K562 (cell line): ENCODE results near the gene TRIM26. TPM values are rescaled to one million over a fixed set of nuclear protein-coding genes. Genes with fewer than 3 reads are reported as not detected.

Source experiments
- ATAC-seq: fragments of 200-7000 bp; cut with Tn5 transposase; 3 replicates; pipeline ENCODE4 v1.9.1; 2020; ENCODE audit warnings: moderate library complexity
- BruUV-seq: library from RNA; stranded (reverse); fragments of 400-500 nt; replicated peaks from 2 replicates; lab custom pipeline; 2021; lab: Mats Ljungman, UMichigan
- CTCF ChIA-PET: fragments of 300-600 bp; formaldehyde crosslinking; extraction: SDS; loops from one replicate; lab custom pipeline; 2021; ENCODE audit warnings: low intra/inter-chr PET ratio; lab: Yijun Ruan, JAX
- POLR2A ChIA-PET: fragments of 300-600, 350-650 bp; sonication (Branson Sonifier 250); formaldehyde crosslinking; extraction: SDS; loops from one replicate; lab custom pipeline; 2021; ENCODE audit warnings: antibody characterized with exemption, inconsistent platforms; lab: Yijun Ruan, JAX
- DNase-seq, 4 experiments: peaks; one replicate each; pipeline versions ENCODE4 v3.0.0 to v3.0.0-alpha.2; 2011 to 2018; ENCODE audit warnings: low spot score in 3 of 4, mixed read lengths in 3 of 4; ENCODE audit errors: extremely low read depth in 1 of 4
- FAIRE-seq: peaks from 2 replicates; lab custom pipeline; 2011; peaks lifted over from hg19 to GRCh38; lab: Jason Lieb, UNC
- H2AFZ ChIP-seq: 2 replicates; pipeline ENCODE4 v1.6.0; 2011; ENCODE audit warnings: low read depth, low read length, control low read depth, inconsistent platforms
- H3K27ac ChIP-seq: fragments of 200-600 bp; 3 replicates; pipeline ENCODE4 v1.8.0; 2011; ENCODE audit warnings: low read depth, mild to moderate bottlenecking, control low read depth, inconsistent platforms, low read length, moderate library complexity, mixed read lengths; ENCODE audit errors: extremely low read depth
- H3K27me3 ChIP-seq, 2 experiments: fragments of 300-600 bp in 1 of 2; 2 replicates in 1 of 2; 3 replicates in 1 of 2; pipeline versions ENCODE4 v1.6.0 to v1.8.0; 2011; ENCODE audit warnings: inconsistent platforms in 2 of 2, low read length in 2 of 2, mild to moderate bottlenecking in 1 of 2, mixed read lengths in 1 of 2, moderate library complexity in 1 of 2; ENCODE audit not compliant: control insufficient read depth in 2 of 2, insufficient read depth in 2 of 2
- H3K36me3 ChIP-seq: fragments of 300-600 bp; 3 replicates; pipeline ENCODE4 v1.8.0; 2011; ENCODE audit warnings: mild to moderate bottlenecking, low read length, inconsistent platforms; ENCODE audit not compliant: control insufficient read depth, insufficient read depth
- H3K4me1 ChIP-seq, 2 experiments: fragments of 200-600 bp in 1 of 2; replicated peaks in 1 of 2; 2 replicates in 1 of 2; 3 replicates in 1 of 2; pipeline versions ENCODE4 v1.5.1 to v1.8.0; 2011; ENCODE audit warnings: inconsistent platforms in 2 of 2, low read length in 2 of 2, mild to moderate bottlenecking in 1 of 2, mixed read lengths in 1 of 2, moderate library complexity in 1 of 2; ENCODE audit not compliant: control insufficient read depth in 2 of 2, insufficient read depth in 2 of 2
- H3K4me2 ChIP-seq: 2 replicates; pipeline ENCODE4 v1.6.1; 2011; ENCODE audit warnings: low read length, control low read depth, inconsistent platforms, mixed read lengths; ENCODE audit not compliant: insufficient read depth
- H3K4me3 ChIP-seq: fragments of 200-600 bp; sonication (generic), shearing (Covaris generic); 2 replicates; pipeline ENCODE4 v1.5.1; 2016; ENCODE audit warnings: control low read depth, inconsistent platforms
- H3K79me2 ChIP-seq: fragments of 200-600 bp; 3 replicates; pipeline ENCODE4 v1.8.0; 2011; ENCODE audit warnings: low read length, inconsistent platforms; ENCODE audit not compliant: control insufficient read depth, insufficient read depth
- H3K9ac ChIP-seq, 2 experiments: 2 replicates each; pipeline versions ENCODE4 v1.6.0 to v1.6.1; 2011; ENCODE audit warnings: low read depth in 2 of 2, low read length in 2 of 2, control low read depth in 1 of 2, inconsistent platforms in 1 of 2, mild to moderate bottlenecking in 1 of 2, mixed read lengths in 1 of 2; ENCODE audit not compliant: insufficient read depth in 1 of 2
- H3K9me1 ChIP-seq: one replicate; pipeline ENCODE4 v1.6.0; 2011; ENCODE audit warnings: inconsistent platforms, mild to moderate bottlenecking, low read length, moderate library complexity; ENCODE audit not compliant: control insufficient read depth, insufficient read depth
- H3K9me3 ChIP-seq: replicated peaks from 2 replicates; pipeline ENCODE4 v1.5.1; 2011; ENCODE audit warnings: low read depth, low read length, inconsistent platforms; ENCODE audit not compliant: control insufficient read depth, insufficient read depth
- H4K20me1 ChIP-seq: replicated peaks from 2 replicates; pipeline ENCODE4 v1.6.1; 2011; ENCODE audit warnings: low read length, inconsistent platforms, mixed read lengths; ENCODE audit not compliant: control insufficient read depth, insufficient read depth
- ATF7 ChIP-seq: fragments of 450-650 bp; IDR thresholded peaks from 2 replicates; pipeline ENCODE4 v1.7.1; 2014; ENCODE audit warnings: mild to moderate bottlenecking, moderate library complexity
- HNRNPLL ChIP-seq: fragments of 200-400 bp; formaldehyde crosslinking; IDR thresholded peaks from 2 replicates; pipeline ENCODE4 v1.6.1; 2017; ENCODE audit warnings: low read length, low read depth, mild to moderate bottlenecking; ENCODE audit not compliant: poor library complexity, severe bottlenecking
- KAT7 ChIP-seq: sonication (generic); formaldehyde crosslinking; IDR thresholded peaks from 2 replicates; pipeline ENCODE4 v1.8.0; 2022; ENCODE audit warnings: missing genetic modification reagents, mild to moderate bottlenecking, borderline replicate concordance
- LEF1 ChIP-seq: fragments of 450-650 bp; IDR thresholded peaks from 2 replicates; pipeline ENCODE4 v1.6.1; 2016; ENCODE audit warnings: mild to moderate bottlenecking
- MAFF ChIP-seq: IDR thresholded peaks from 2 replicates; pipeline ENCODE4 v1.6.1; 2012; ENCODE audit warnings: low read length, improper control_type of control experiment
- MAFG ChIP-seq: fragments of 450-650 bp; conservative IDR thresholded peaks from 2 replicates; pipeline ENCODE4 v1.6.1; 2016; ENCODE audit warnings: missing genetic modification characterization, missing compliant biosample characterization
- MEIS2 ChIP-seq: fragments of 450-650 bp; IDR thresholded peaks from 2 replicates; pipeline ENCODE4 v1.6.1; 2014; ENCODE audit warnings: mild to moderate bottlenecking; ENCODE audit not compliant: partially characterized antibody
- NR2C2 ChIP-seq, 2 experiments: fragments of 200-800 bp in 1 of 2; sonication (Bioruptor generic) in 1 of 2; sonication (generic) in 1 of 2; formaldehyde crosslinking in 1 of 2; IDR thresholded peaks; 2 replicates each; pipeline versions ENCODE4 v1.6.1 to v1.8.0; 2016 to 2022; ENCODE audit warnings: mild to moderate bottlenecking in 1 of 2, missing compliant biosample characterization in 1 of 2, missing genetic modification characterization in 1 of 2, missing genetic modification reagents in 1 of 2
- SMAD2 ChIP-seq: fragments of 150-350 bp; IDR thresholded peaks from 2 replicates; pipeline ENCODE4 v1.6.1; 2014; ENCODE audit warnings: low read depth, mild to moderate bottlenecking, low read length
- TEAD4 ChIP-seq, 2 experiments: sonication (generic) in 1 of 2; formaldehyde crosslinking in 1 of 2; IDR thresholded peaks; 2 replicates each; pipeline versions ENCODE4 v1.6.1 to v1.8.0; 2012 to 2022; ENCODE audit warnings: borderline replicate concordance in 1 of 2, inconsistent platforms in 1 of 2, low read length in 1 of 2, mild to moderate bottlenecking in 1 of 2, missing genetic modification reagents in 1 of 2
- YY1 ChIP-seq, 3 experiments: IDR thresholded peaks; 2 replicates each; pipeline ENCODE4 v1.6.1; 2011; ENCODE audit warnings: low read length in 2 of 3, mild to moderate bottlenecking in 2 of 3, moderate library complexity in 2 of 3, borderline replicate concordance in 1 of 3, control low read depth in 1 of 3, low read depth in 1 of 3; ENCODE audit not compliant: insufficient read depth in 3 of 3, insufficient replicate concordance in 2 of 3, control insufficient read depth in 1 of 3, insufficient read length in 1 of 3; ENCODE audit errors: extremely low read depth in 1 of 3
- ZNF165 ChIP-seq: fragments of 250-450 bp; sonication (Bioruptor Pico); IDR thresholded peaks from 2 replicates; pipeline ENCODE4 v1.4.0; 2020; ENCODE audit warnings: borderline replicate concordance
- ZNF175 ChIP-seq: fragments of 200-800 bp; sonication (Bioruptor generic); IDR thresholded peaks from 2 replicates; pipeline ENCODE4 v1.6.1; 2016; ENCODE audit warnings: low read depth, mild to moderate bottlenecking, missing genetic modification characterization, missing compliant biosample characterization
- ZNF584 ChIP-seq: fragments of 200-800 bp; sonication (Bioruptor generic); IDR thresholded peaks from 2 replicates; pipeline ENCODE4 v1.6.1; 2016; ENCODE audit warnings: low read depth, mild to moderate bottlenecking, missing genetic modification characterization, missing compliant biosample characterization
- WGBS: fragments of 100-300 bp; shearing (Covaris generic); methylation state at CpG from one replicate; pipeline ENCODE4 v1.1.6; 2016; ENCODE audit warnings: low coverage, mixed read lengths; ENCODE audit not compliant: insufficient coverage; ENCODE audit errors: missing lambda C conversion rate; 5-methylcytosine and 5-hydroxymethylcytosine counted together
- in situ Hi-C: fragments of 300-500 bp; cut with MboI; formaldehyde crosslinking; loops from 4 replicates; pipeline ENCODE4 v1.15.0; 2018; ENCODE audit warnings: inconsistent platforms, mixed read lengths
- intact Hi-C: fragments of 100-400 bp; cut with micrococcal nuclease; formaldehyde crosslinking; loops from 2 replicates; pipeline ENCODE4 v1.14.2; 2022
- polyA plus RNA-seq, 8 experiments: library from polyadenylated mRNA; depleted of rRNA in 4 of 8; stranded (reverse) in 5 of 8; unstranded in 3 of 8; fragments of >200 nt; fragmentation: Nextera tagmentation in 2 of 8; fragmentation: Illumina TruSeq in 1 of 8; extraction: Ambion mirVana in 2 of 8; extraction: Trizol in 1 of 8; gene quantifications; 2 replicates each; pipeline versions ENCODE4 v1.2.1 to v1.2.3, GENCODE V29; 2011 to 2014; ENCODE audit warnings: inconsistent platforms in 1 of 8, missing spikeins in 1 of 8
- total RNA-seq, 7 experiments: library from RNA; depleted of rRNA in 6 of 7; stranded (reverse); fragments of >200 nt in 6 of 7; fragmentation: Illumina TruSeq in 2 of 7; extraction: Trizol in 2 of 7; gene quantifications; 2 replicates each; pipeline versions ENCODE4 v1.2.1 to v1.2.3, GENCODE V29; 2011 to 2021; ENCODE audit warnings: low replicate concordance in 1 of 7

Gene TRIM26
- total and polyA plus RNA-seq, 9 of the 15 experiments (the other 6 are each of a cell fraction or from before 2014, with no cell fraction given): 0.80 to 5.0 (median 2.8) TPM

- in situ Hi-C loops: no loop called here
- Histone ChIP-seq H3K9ac (no peak overlapping the region), H3K79me2 (no peaks in the 10 kb centered on the region), H3K27ac (no peak overlapping the region), H2AFZ (0 out of 2 replicates have a peak overlapping the region, but pooled peaks have one; percentile 16), H3K9me1 (no peaks in the 10 kb centered on the region), H3K4me2 (no peak overlapping the region), H3K4me3 (no peak overlapping the region), H3K27me3 (peaks cover 2 to 28% of the 10 kb centered on the region in 2 experiments; a peak in 3 of 5 replicates), H3K9me3 (no peaks in the 10 kb centered on the region)
- no TSS peak for BruUV-seq
- ATAC-seq (no peak), FAIRE-seq (no peak), DNase-seq (no peak)
- intact Hi-C loops: no loop called here
- POLR2A ChIA-PET: no interaction called here
- CTCF ChIA-PET: interaction anchor here (0.7 kb wide), 1 partner anchor 17 kb away, joined by 5 read pairs; no protein-coding TSS in a partner anchor
- no peak for TF ChIP-seq LEF1
- TF ChIP-seq KAT7: no peak
- TF ChIP-seq HNRNPLL: no peak
- TF ChIP-seq ZNF165 (CRISPR knock-in tag): 0 out of 2 replicates have a peak, but pooled peaks have one; percentile 63
- TF ChIP-seq SMAD2: no peak
- TF ChIP-seq, all 486 proteins: peak for 1
- Histone ChIP-seq H3K36me3 (no peaks in the 10 kb centered on the region), H3K4me1 (peaks cover 7 to 22% of the 10 kb centered on the region in 2 experiments; a peak in 4 of 5 replicates), H4K20me1 (no peaks in the 10 kb centered on the region)
- 24% methylated on average over 9 of the region's 9 CpGs for WGBS
Measured at GRCh38 chr6:30156774-30157173, 56.4 kb downstream of the TRIM26 start.

- H3K9me3 ChIP-seq: no peaks in the 10 kb centered on the region
- no peak overlapping the region for H3K27ac ChIP-seq
- peaks cover 2 to 28% of the 10 kb centered on the region in 2 experiments; a peak in 3 of 5 replicates for H3K27me3 ChIP-seq
- no peaks in the 10 kb centered on the region for H4K20me1 ChIP-seq
- intact Hi-C loops (no loop called here), in situ Hi-C loops (no loop called here)
- peak; percentile 62 for FAIRE-seq
- H3K4me1 ChIP-seq: peaks cover 7 to 28% of the 10 kb centered on the region in 2 experiments
- no peak overlapping the region for H3K4me3 ChIP-seq
- no TSS peak for BruUV-seq
- H3K36me3 ChIP-seq: no peaks in the 10 kb centered on the region
- peak; percentile 56 to 72 (median 68) for DNase-seq
- H3K9me1 ChIP-seq: no peaks in the 10 kb centered on the region
- CTCF ChIA-PET: no interaction called here
- POLR2A ChIA-PET: no interaction called here
- peak overlapping the region; percentile 47 for H2AFZ ChIP-seq
- no peaks in the 10 kb centered on the region for H3K79me2 ChIP-seq
- ATAC-seq: peak; percentile 55
- WGBS: 3% methylated on average over 4 of the region's 4 CpGs
- H3K9ac ChIP-seq: no peak overlapping the region
- H3K4me2 ChIP-seq: peak overlapping the region; percentile 22; the same call in 1 of the 2 replicates
- TF ChIP-seq LEF1: peak; percentile 35; the same call in 1 of the 2 replicates
- no peak for TF ChIP-seq NR2C2 (CRISPR knock-in tag; IDR thresholded peaks at IDR 0.05)
- TF ChIP-seq NR2C2 (tag; IDR thresholded peaks at IDR 0.05): peak; percentile 69
- TF ChIP-seq MAFG (tag): no peak
- TF ChIP-seq ZNF175 (CRISPR knock-in tag): peak; percentile 84
- peak; percentile 89 for TF ChIP-seq ATF7
- no peak for TF ChIP-seq MAFF
- TF ChIP-seq MEIS2: peak; percentile 99
- TF ChIP-seq ZNF584: peak; percentile 33; the same call in 1 of the 2 replicates
- peak; percentile 35; the same call in 1 of the 2 replicates for TF ChIP-seq TEAD4 (IDR thresholded peaks at IDR 0.05; ENCODE audit: low read length)
- no peak for TF ChIP-seq TEAD4 (CRISPR knock-in tag; IDR thresholded peaks at IDR 0.05; ENCODE audit: borderline replicate concordance)
- no peak for TF ChIP-seq YY1 (IDR thresholded peaks at IDR 0.05; ENCODE audit: borderline replicate concordance in 1 of 3, control insufficient read depth in 1 of 3, extremely low read depth in 1 of 3, insufficient read depth in 3 of 3, insufficient read length in 1 of 3, insufficient replicate concordance in 2 of 3, low read depth in 1 of 3, low read length in 2 of 3)
Measured at GRCh38 chr6:30156262-30156599, 57.0 kb downstream of the TRIM26 start.
